Islet precursor cell (in vitro differentiated cells): Measurements from ENCODE around the gene TIMP1.
A peak's percentile ranks its signal among the peaks of the same experiment; 100 is the strongest.

Source experiments
- DNase-seq: peaks from one replicate; pipeline ENCODE4 v3.0.0-alpha.2; 2018

Gene TIMP1

GRCh38 chrX:47608130-47608810 is 26.0 kb downstream of the TIMP1 start:
- DNase-seq = no peak

GRCh38 chrX:47610511-47610910 is 28.3 kb downstream of the TIMP1 start:
- DNase-seq = no peak

GRCh38 chrX:47611489-47611888 is 29.3 kb downstream of the TIMP1 start:
- no peak for DNase-seq

- peak; percentile 14 for DNase-seq
Measured at GRCh38 chrX:47611926-47612325, 29.7 kb downstream of the TIMP1 start.

- DNase-seq = no peak
Measured at GRCh38 chrX:47612418-47612817, 30.2 kb downstream of the TIMP1 start.

GRCh38 chrX:47613082-47613481 is 30.8 kb downstream of the TIMP1 start:
- DNase-seq = no peak

- peak; percentile 28 for DNase-seq
Measured at GRCh38 chrX:47614618-47615017, 32.4 kb downstream of the TIMP1 start.

- DNase-seq = peak; percentile 50
Measured at GRCh38 chrX:47618923-47619485, 36.8 kb downstream of the TIMP1 start.

GRCh38 chrX:47619486-47620302 is 37.5 kb downstream of the TIMP1 start, which contains the start of gene SYN1:
Gene SYN1, minus strand, starts transcription at chrX:47619857. Its CDS starts 129 bp downstream, at chrX:47619728.
- DNase-seq = peak; percentile 83

- DNase-seq = peak; percentile 28
Measured at GRCh38 chrX:47620303-47620685, 38.1 kb downstream of the TIMP1 start.

- DNase-seq = peak; percentile 18
Measured at GRCh38 chrX:47621851-47622250, 39.6 kb downstream of the TIMP1 start.

GRCh38 chrX:47623540-47624027 is 41.3 kb downstream of the TIMP1 start:
- peak; percentile 90 for DNase-seq

GRCh38 chrX:47625365-47625764 is 43.1 kb downstream of the TIMP1 start:
- DNase-seq = no peak

GRCh38 chrX:47628982-47629381 is 46.7 kb downstream of the TIMP1 start:
- DNase-seq = no peak

- no peak for DNase-seq
Measured at GRCh38 chrX:47629419-47630200, 47.4 kb downstream of the TIMP1 start, which contains the start of gene CFP. Gene CFP, minus strand, starts transcription at chrX:47629930. Its CDS starts 86 bp downstream, at chrX:47629844.

GRCh38 chrX:47631676-47632075 is 49.4 kb downstream of the TIMP1 start:
- no peak for DNase-seq

- no peak for DNase-seq
Measured at GRCh38 chrX:47632666-47633065, 50.4 kb downstream of the TIMP1 start.

GRCh38 chrX:47633689-47634590 is 51.7 kb downstream of the TIMP1 start:
- no peak for DNase-seq

- DNase-seq = no peak
Measured at GRCh38 chrX:47634871-47635575, 52.8 kb downstream of the TIMP1 start.
